SU-DHL-6 (cell line): ENCODE measurements around the gene ETDC.

Experiments used
- H2AFZ ChIP-seq: fragments of 200-600 bp; sonication (generic); 2 replicates; pipeline ENCODE4 v1.6.1; 2014; ENCODE audit warnings: low read depth, mild to moderate bottlenecking, moderate library complexity, mixed read lengths, antibody characterized with exemption, low read length; ENCODE audit not compliant: severe bottlenecking
- H3F3A ChIP-seq: fragments of 200-600 bp; shearing (Covaris generic); 2 replicates; pipeline ENCODE4 v1.6.0; 2016; ENCODE audit warnings: antibody characterized with exemption, mild to moderate bottlenecking; ENCODE audit not compliant: insufficient read depth
- H3K27ac ChIP-seq: fragments of 200-600 bp; sonication (generic); 2 replicates; pipeline ENCODE4 v1.5.1; 2016; ENCODE audit warnings: low read depth, mild to moderate bottlenecking, low read length, moderate library complexity, mixed read lengths
- H3K27me3 ChIP-seq: fragments of 200-600 bp; sonication (generic), shearing (Covaris generic); 2 replicates; pipeline ENCODE4 v1.6.0; 2014; ENCODE audit warnings: mild to moderate bottlenecking, low read length
- H3K36me3 ChIP-seq: fragments of 200-600 bp; sonication (generic); 2 replicates; pipeline ENCODE4 v1.6.1; 2014; ENCODE audit warnings: mild to moderate bottlenecking, low read length, mixed read lengths
- H3K4me2 ChIP-seq: fragments of 300-600, 200-600 bp; shearing (Covaris generic), sonication (generic); 2 replicates; pipeline ENCODE4 v1.6.0; 2014; ENCODE audit warnings: low read length, low read depth, mild to moderate bottlenecking; ENCODE audit not compliant: poor library complexity, severe bottlenecking
- H3K4me3 ChIP-seq: fragments of 200-600 bp; sonication (generic); 2 replicates; pipeline ENCODE4 v1.5.1; 2014; ENCODE audit warnings: antibody characterized with exemption, low read length, mild to moderate bottlenecking, mixed read lengths; ENCODE audit not compliant: insufficient read depth, poor library complexity, severe bottlenecking
- H3K79me2 ChIP-seq: fragments of 200-600 bp; sonication (generic); 2 replicates; pipeline ENCODE4 v1.6.1; 2014; ENCODE audit warnings: mild to moderate bottlenecking, low read length, moderate library complexity; ENCODE audit not compliant: insufficient read depth
- H3K9ac ChIP-seq: fragments of 200-600 bp; sonication (generic); 2 replicates; pipeline ENCODE4 v1.7.0; 2014; ENCODE audit warnings: mild to moderate bottlenecking, low read length
- H3K9me2 ChIP-seq: fragments of 200-600 bp; sonication (generic); replicated peaks from 2 replicates; pipeline ENCODE4 v1.6.1; 2014; ENCODE audit warnings: low read length; ENCODE audit not compliant: insufficient read depth
- H3K9me3 ChIP-seq: fragments of 200-600 bp; sonication (generic); 2 replicates; pipeline ENCODE4 v1.6.1; 2014; ENCODE audit warnings: low read length, mixed read lengths; ENCODE audit not compliant: insufficient read depth
- H4K20me1 ChIP-seq: fragments of 200-600 bp; sonication (generic); 2 replicates; pipeline ENCODE4 v1.6.1; 2014; ENCODE audit warnings: low read depth, mild to moderate bottlenecking, antibody characterized with exemption, low read length, moderate library complexity, mixed read lengths
- CTCF ChIP-seq: fragments of 200-600 bp; sonication (generic); IDR thresholded peaks from one replicate; pipeline ENCODE4 v1.5.1; 2017; ENCODE audit warnings: antibody characterized with exemption, mild to moderate bottlenecking, low read length, moderate library complexity; ENCODE audit not compliant: insufficient read depth, poor library complexity, severe bottlenecking
- EZH2phosphoT487 ChIP-seq: fragments of 200-600 bp; sonication (generic), shearing (Covaris generic); conservative IDR thresholded peaks from 2 replicates; pipeline ENCODE4 v1.6.1; 2018; ENCODE audit warnings: mild to moderate bottlenecking, antibody characterized with exemption, low read length, moderate library complexity, mixed read lengths

ETDC gene

GRCh38 chrX:135347381-135348016 lies 38.2 kb downstream of the ETDC start:
- H3K4me2 ChIP-seq = no peak overlapping the region
- H3K36me3 ChIP-seq = no peaks in the 10 kb centered on the region
- H3K27ac ChIP-seq = no peak overlapping the region
- no peak overlapping the region for H2AFZ ChIP-seq
- H3K9me3 ChIP-seq = no peaks in the 10 kb centered on the region
- peaks cover 7% of the 10 kb centered on the region; the same call in 1 of the 2 replicates for H3K79me2 ChIP-seq
- no peaks in the 10 kb centered on the region for H3K27me3 ChIP-seq
- H3K9me2 ChIP-seq = no peaks in the 10 kb centered on the region
- no peak overlapping the region for H3K9ac ChIP-seq
- TF ChIP-seq EZH2phosphoT487 = no peak
- TF ChIP-seq CTCF = no peak
- no peak overlapping the region for H3K4me3 ChIP-seq
- no peaks in the 10 kb centered on the region for H4K20me1 ChIP-seq
- no peaks in the 10 kb centered on the region for H3F3A ChIP-seq

GRCh38 chrX:135354288-135354687 lies 45.0 kb downstream of the ETDC start:
- no peak overlapping the region for H2AFZ ChIP-seq
- TF ChIP-seq EZH2phosphoT487 = no peak
- TF ChIP-seq CTCF = no peak
- H3K4me2 ChIP-seq = no peak overlapping the region
- H3K9me3 ChIP-seq = no peaks in the 10 kb centered on the region
- no peaks in the 10 kb centered on the region for H3K79me2 ChIP-seq
- no peaks in the 10 kb centered on the region for H4K20me1 ChIP-seq
- H3K4me3 ChIP-seq = no peak overlapping the region
- H3K9ac ChIP-seq = no peak overlapping the region
- no peaks in the 10 kb centered on the region for H3F3A ChIP-seq
- no peaks in the 10 kb centered on the region for H3K36me3 ChIP-seq
- no peaks in the 10 kb centered on the region for H3K9me2 ChIP-seq
- H3K27me3 ChIP-seq = no peaks in the 10 kb centered on the region
- H3K27ac ChIP-seq = no peak overlapping the region
